MM.1S (cell line): ENCODE results near the gene ABCC6.
"Not testable (repeated sequence)": the region's sequence is repeated elsewhere in the genome, so short reads cannot be mapped to it uniquely, and the experiment has no call there.

ENCODE experiments used
- CTCF ChIP-seq: fragments of 300-600 bp; sonication (generic); IDR thresholded peaks from 2 replicates; pipeline ENCODE4 v1.5.1; 2016; ENCODE audit warnings: antibody characterized with exemption, low read length, mixed read lengths
- EZH2phosphoT487 ChIP-seq: fragments of 300-600 bp; sonication (generic); IDR thresholded peaks from 2 replicates; pipeline ENCODE4 v1.6.1; 2018; ENCODE audit warnings: antibody characterized with exemption, low read length

- TF ChIP-seq CTCF, EZH2phosphoT487: not testable (repeated sequence)
Measured at GRCh38 chr16:16148000-16148599, 75.2 kb downstream of the ABCC6 start.
